ENCODE results near the gene ATP10A.

ATP10A gene

GRCh38 chr15:25738171-25738965 is 124.8 kb downstream of the ATP10A start:
- DNase-seq (ENCODE audit: low read depth in 2 of 2), result no peak

GRCh38 chr15:25737218-25737643 is 125.9 kb downstream of the ATP10A start:
- DNase-seq (ENCODE audit: low read depth in 2 of 2), result no peak

- DNase-seq (ENCODE audit: low read depth in 2 of 2), result no peak
Measured at GRCh38 chr15:25736461-25736860, 126.7 kb downstream of the ATP10A start.

- DNase-seq (ENCODE audit: low read depth in 2 of 2), result no peak
Measured at GRCh38 chr15:25735550-25736384, 127.4 kb downstream of the ATP10A start.

- no peak for DNase-seq (ENCODE audit: low read depth in 2 of 2)
Measured at GRCh38 chr15:25734680-25735355, 128.3 kb downstream of the ATP10A start.

GRCh38 chr15:25733856-25734679 is 129.1 kb downstream of the ATP10A start:
- DNase-seq (ENCODE audit: low read depth in 2 of 2), result no peak

- no peak for DNase-seq (ENCODE audit: low read depth in 2 of 2)
Measured at GRCh38 chr15:25733036-25733855, 129.9 kb downstream of the ATP10A start.

GRCh38 chr15:25732191-25732590 is 130.9 kb downstream of the ATP10A start:
- no peak for DNase-seq (ENCODE audit: low read depth in 2 of 2)

GRCh38 chr15:25731411-25731810 is 131.7 kb downstream of the ATP10A start:
- DNase-seq (ENCODE audit: low read depth in 2 of 2), result no peak

GRCh38 chr15:25730918-25731317 is 132.2 kb downstream of the ATP10A start:
- no peak for DNase-seq (ENCODE audit: low read depth in 2 of 2)

- DNase-seq (ENCODE audit: low read depth in 2 of 2), result no peak
Measured at GRCh38 chr15:25728816-25729215, 134.3 kb downstream of the ATP10A start.

- no peak for DNase-seq (ENCODE audit: low read depth in 2 of 2)
Measured at GRCh38 chr15:25727867-25728600, 135.1 kb downstream of the ATP10A start.

- DNase-seq (ENCODE audit: low read depth in 2 of 2), result no peak
Measured at GRCh38 chr15:25727116-25727515, 136.0 kb downstream of the ATP10A start.

GRCh38 chr15:25725758-25726157 is 137.4 kb downstream of the ATP10A start:
- no peak for DNase-seq (ENCODE audit: low read depth in 2 of 2)

GRCh38 chr15:25724899-25725298 is 138.2 kb downstream of the ATP10A start:
- no peak for DNase-seq (ENCODE audit: low read depth in 2 of 2)

- DNase-seq (ENCODE audit: low read depth in 2 of 2), result no peak
Measured at GRCh38 chr15:25721605-25721955, 141.5 kb downstream of the ATP10A start.

GRCh38 chr15:25719101-25719985 is 143.8 kb downstream of the ATP10A start:
- no peak for DNase-seq (ENCODE audit: low read depth in 2 of 2)

GRCh38 chr15:25718597-25718996 is 144.5 kb downstream of the ATP10A start:
- no peak for DNase-seq (ENCODE audit: low read depth in 2 of 2)

GRCh38 chr15:25718169-25718536 is 145.0 kb downstream of the ATP10A start:
- no peak for DNase-seq (ENCODE audit: low read depth in 2 of 2)
